GM12878 (cell line): ENCODE measurements around the gene ABCA9. TPM values are rescaled to one million over a fixed set of nuclear protein-coding genes. Genes with fewer than 3 reads are reported as not detected.

Experiments
- ATAC-seq: fragments of 200-7000 bp; cut with Tn5 transposase; 3 replicates; pipeline ENCODE4 v1.9.1; 2020; ENCODE audit warnings: mild to moderate bottlenecking, moderate library complexity
- BruUV-seq: library from RNA; stranded (reverse); fragments of 400-500 nt; replicated peaks from 2 replicates; lab custom pipeline; 2021; lab: Mats Ljungman, UMichigan
- CTCF ChIA-PET: fragments of 300-600 bp; sonication (Branson Sonifier 250); formaldehyde crosslinking; extraction: SDS; loops from one replicate; lab custom pipeline; 2021; ENCODE audit warnings: inconsistent platforms; lab: Yijun Ruan, JAX
- POLR2A ChIA-PET: fragments of 350-600 bp; formaldehyde crosslinking; extraction: SDS; loops from one replicate; lab custom pipeline; 2021; ENCODE audit warnings: inconsistent platforms; lab: Charles Lee
- RAD21 ChIA-PET: fragments of 300-600 bp; sonication (Branson Sonifier 250); formaldehyde crosslinking; loops from one replicate; lab custom pipeline; 2023; ENCODE audit warnings: antibody characterized with exemption; ENCODE audit not compliant: unreplicated experiment; lab: Charles Lee
- SMC1A ChIA-PET: fragments of 300-600 bp; sonication (Branson Sonifier 250); formaldehyde crosslinking; loops from one replicate; lab custom pipeline; 2023; ENCODE audit not compliant: unreplicated experiment, uncharacterized antibody; lab: Charles Lee
- DNase-seq: peaks from one replicate; pipeline ENCODE4 v3.0.0-alpha.2; 2011; ENCODE audit warnings: low read depth, low spot score
- FAIRE-seq: peaks from 3 replicates; lab custom pipeline; 2011; peaks lifted over from hg19 to GRCh38; lab: Jason Lieb, UNC
- H2AFZ ChIP-seq: 2 replicates; pipeline ENCODE4 v1.6.0; 2011; ENCODE audit warnings: low read depth, low read length, control low read depth; ENCODE audit not compliant: control insufficient read depth
- H3K27ac ChIP-seq: 2 replicates; pipeline ENCODE4 v1.5.1; 2011; ENCODE audit warnings: control low read depth; ENCODE audit not compliant: control insufficient read depth, insufficient read depth
- H3K27me3 ChIP-seq, 2 experiments: replicated peaks in 1 of 2; 2 replicates each; pipeline versions ENCODE4 v1.6.0 to v1.6.1; 2011; ENCODE audit warnings: low read length in 1 of 2; ENCODE audit not compliant: control insufficient read depth in 2 of 2, insufficient read depth in 2 of 2
- H3K36me3 ChIP-seq, 2 experiments: 2 replicates each; pipeline ENCODE4 v1.5.1; 2011; ENCODE audit warnings: low read length in 1 of 2; ENCODE audit not compliant: control insufficient read depth in 2 of 2, insufficient read depth in 2 of 2
- H3K4me1 ChIP-seq: 2 replicates; pipeline ENCODE4 v1.6.1; 2011; ENCODE audit warnings: mild to moderate bottlenecking, low read length, moderate library complexity, mixed read lengths; ENCODE audit not compliant: control insufficient read depth, insufficient read depth
- H3K4me2 ChIP-seq: 2 replicates; pipeline ENCODE4 v1.6.0; 2011; ENCODE audit warnings: control low read depth; ENCODE audit not compliant: control insufficient read depth, insufficient read depth
- H3K4me3 ChIP-seq: fragments of 200-600 bp; sonication (generic); 2 replicates; pipeline ENCODE4 v1.5.1; 2016
- H3K79me2 ChIP-seq: 2 replicates; pipeline ENCODE4 v1.6.0; 2011; ENCODE audit warnings: low read length; ENCODE audit not compliant: control insufficient read depth, insufficient read depth
- H3K9ac ChIP-seq: 2 replicates; pipeline ENCODE4 v1.8.0; 2011; ENCODE audit warnings: low read length, control low read depth, mixed read lengths; ENCODE audit not compliant: control insufficient read depth, insufficient read depth
- H3K9me3 ChIP-seq: replicated peaks from 3 replicates; pipeline ENCODE4 v1.5.1; 2011; ENCODE audit warnings: mild to moderate bottlenecking, low read length; ENCODE audit not compliant: control insufficient read depth, insufficient read depth
- H4K20me1 ChIP-seq: 2 replicates; pipeline ENCODE4 v1.6.0; 2011; ENCODE audit not compliant: control insufficient read depth, insufficient read depth
- ETV6 ChIP-seq, 2 experiments: fragments of 450-650 bp in 1 of 2; IDR thresholded peaks in 1 of 2; conservative IDR thresholded peaks in 1 of 2; 2 replicates each; pipeline ENCODE4 v1.6.1; 2014; ENCODE audit warnings: antibody characterized with exemption in 1 of 2, borderline replicate concordance in 1 of 2, low read depth in 1 of 2, mild to moderate bottlenecking in 1 of 2, moderate library complexity in 1 of 2
- LARP7 ChIP-seq: fragments of 450-650 bp; IDR thresholded peaks from 2 replicates; pipeline ENCODE4 v1.6.1; 2017; ENCODE audit warnings: mild to moderate bottlenecking
- PAX5 ChIP-seq: IDR thresholded peaks from 2 replicates; pipeline ENCODE4 v1.6.1; 2011; ENCODE audit warnings: low read depth, low read length, borderline replicate concordance
- POU2F2 ChIP-seq: IDR thresholded peaks from 3 replicates; pipeline ENCODE4 v1.6.1; 2011; ENCODE audit warnings: low read depth, mild to moderate bottlenecking, low read length, borderline replicate concordance
- SREBF1 ChIP-seq: IDR thresholded peaks from 2 replicates; pipeline ENCODE4 v1.6.1; 2012; ENCODE audit warnings: mild to moderate bottlenecking, low read length
- ZNF622 ChIP-seq: fragments of 450-650 bp; IDR thresholded peaks from 2 replicates; pipeline ENCODE4 v1.6.1; 2017; ENCODE audit warnings: mild to moderate bottlenecking, inconsistent platforms
- in situ Hi-C: fragments of 300-500 bp; cut with MboI; formaldehyde crosslinking; loops from 9 replicates; pipeline ENCODE4 v1.14.3; 2018; ENCODE audit warnings: mixed read lengths
- intact Hi-C: fragments of 100-400 bp; cut with micrococcal nuclease; formaldehyde crosslinking; loops from one replicate; pipeline ENCODE4 v1.14.2; 2022; ENCODE audit not compliant: unreplicated experiment
- polyA plus RNA-seq, 11 experiments: library from polyadenylated mRNA; depleted of rRNA in 4 of 11; unstranded in 6 of 11; stranded (reverse) in 5 of 11; fragments of >200 nt; fragmentation: Nextera tagmentation in 4 of 11; fragmentation: Illumina TruSeq in 1 of 11; extraction: Ambion mirVana in 4 of 11; extraction: Trizol in 1 of 11; gene quantifications; 1 replicate in 1 of 11; 2 replicates in 10 of 11; pipeline versions ENCODE4 v1.2.1 to v1.2.3, GENCODE V29; 2011 to 2016; ENCODE audit warnings: inconsistent platforms in 2 of 11, missing spikeins in 2 of 11, low read depth in 1 of 11
- total RNA-seq, 4 experiments: library from RNA; depleted of rRNA in 3 of 4; stranded (reverse); fragments of >200 nt in 3 of 4; fragmentation: Illumina TruSeq in 1 of 4; extraction: Trizol in 1 of 4; gene quantifications; 2 replicates each; pipeline versions ENCODE4 v1.2.1 to v1.2.3, GENCODE V29; 2013 to 2021
- TF ChIP-seq, protein P1 (sequence below): fragments of 450-650 bp; formaldehyde crosslinking; IDR thresholded peaks from 2 replicates; pipeline ENCODE4 v1.4.0; 2020; ENCODE audit warnings: mild to moderate bottlenecking, moderate library complexity

The ABCA9 gene
- total and polyA plus RNA-seq, 10 of the 15 experiments (the other 5 are each of a cell fraction or from before 2014, with no cell fraction given), result under 0.01 to 2.9 (median 0.31) TPM

DNA sequence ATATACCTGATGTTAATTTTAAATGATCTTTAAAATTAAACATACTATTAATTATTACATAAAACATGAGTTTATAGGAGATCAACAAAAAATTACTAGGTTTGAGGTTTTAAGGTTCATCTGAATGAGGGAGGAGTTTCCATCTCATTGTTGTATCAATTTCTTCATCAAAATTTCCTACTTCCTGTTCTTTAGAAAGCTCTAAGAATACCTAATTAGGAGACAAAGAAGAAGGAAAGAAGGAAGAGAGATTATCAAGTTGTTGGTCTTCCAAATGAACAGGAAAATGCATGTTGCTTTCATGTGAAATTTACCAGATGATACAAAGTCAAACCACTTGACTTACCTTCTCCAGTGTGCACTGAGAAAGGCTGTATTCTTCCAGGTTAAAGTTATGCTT lies 18.1 kb upstream of the ABCA9 start:
- no peak overlapping the region for H3K4me2 ChIP-seq
- no peak overlapping the region for H3K4me3 ChIP-seq
- H3K4me1 ChIP-seq, result no peaks in the 10 kb centered on the region
- H3K79me2 ChIP-seq, result no peaks in the 10 kb centered on the region
- peaks cover 6% of the 10 kb centered on the region; the same call in 2 of the 3 replicates for H3K9me3 ChIP-seq
- ATAC-seq (no peak), FAIRE-seq (no peak), DNase-seq (no peak)
- in situ Hi-C loops, result no loop called here
- no TSS peak for BruUV-seq
- ChIA-PET POLR2A (no interaction called here), RAD21 (no interaction called here), SMC1A (interaction anchor here (0.7 kb wide), 1 partner anchor 16 kb away, joined by 3 read pairs; no protein-coding TSS in a partner anchor), CTCF (interaction anchor here (0.6 kb wide), 1 partner anchor 752 kb away, joined by 3 read pairs; no protein-coding TSS in a partner anchor)
- H3K36me3 ChIP-seq, result peaks cover 2 to 3% of the 10 kb centered on the region in 2 experiments; a peak in 2 of 4 replicates
- no peaks in the 10 kb centered on the region for H3K27me3 ChIP-seq
- TF ChIP-seq PAX5 (no peak), LARP7 (no peak), ETV6 (conservative IDR thresholded peaks at IDR 0.05 in 1 of 2, IDR thresholded peaks at IDR 0.05 in 1 of 2; ENCODE audit: borderline replicate concordance in 1 of 2, low read depth in 1 of 2) (no peak), SREBF1 (no peak), POU2F2 (no peak), ZNF622 (no peak)
- TF ChIP-seq, protein P1, sequence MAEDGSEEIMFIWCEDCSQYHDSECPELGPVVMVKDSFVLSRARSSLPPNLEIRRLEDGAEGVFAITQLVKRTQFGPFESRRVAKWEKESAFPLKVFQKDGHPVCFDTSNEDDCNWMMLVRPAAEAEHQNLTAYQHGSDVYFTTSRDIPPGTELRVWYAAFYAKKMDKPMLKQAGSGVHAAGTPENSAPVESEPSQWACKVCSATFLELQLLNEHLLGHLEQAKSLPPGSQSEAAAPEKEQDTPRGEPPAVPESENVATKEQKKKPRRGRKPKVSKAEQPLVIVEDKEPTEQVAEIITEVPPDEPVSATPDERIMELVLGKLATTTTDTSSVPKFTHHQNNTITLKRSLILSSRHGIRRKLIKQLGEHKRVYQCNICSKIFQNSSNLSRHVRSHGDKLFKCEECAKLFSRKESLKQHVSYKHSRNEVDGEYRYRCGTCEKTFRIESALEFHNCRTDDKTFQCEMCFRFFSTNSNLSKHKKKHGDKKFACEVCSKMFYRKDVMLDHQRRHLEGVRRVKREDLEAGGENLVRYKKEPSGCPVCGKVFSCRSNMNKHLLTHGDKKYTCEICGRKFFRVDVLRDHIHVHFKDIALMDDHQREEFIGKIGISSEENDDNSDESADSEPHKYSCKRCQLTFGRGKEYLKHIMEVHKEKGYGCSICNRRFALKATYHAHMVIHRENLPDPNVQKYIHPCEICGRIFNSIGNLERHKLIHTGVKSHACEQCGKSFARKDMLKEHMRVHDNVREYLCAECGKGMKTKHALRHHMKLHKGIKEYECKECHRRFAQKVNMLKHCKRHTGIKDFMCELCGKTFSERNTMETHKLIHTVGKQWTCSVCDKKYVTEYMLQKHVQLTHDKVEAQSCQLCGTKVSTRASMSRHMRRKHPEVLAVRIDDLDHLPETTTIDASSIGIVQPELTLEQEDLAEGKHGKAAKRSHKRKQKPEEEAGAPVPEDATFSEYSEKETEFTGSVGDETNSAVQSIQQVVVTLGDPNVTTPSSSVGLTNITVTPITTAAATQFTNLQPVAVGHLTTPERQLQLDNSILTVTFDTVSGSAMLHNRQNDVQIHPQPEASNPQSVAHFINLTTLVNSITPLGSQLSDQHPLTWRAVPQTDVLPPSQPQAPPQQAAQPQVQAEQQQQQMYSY (CRISPR knock-in tag), result no peak
- no peaks in the 10 kb centered on the region for H4K20me1 ChIP-seq
- intact Hi-C loops, result no loop called here
- no peak overlapping the region for H2AFZ ChIP-seq
- H3K9ac ChIP-seq, result no peak overlapping the region
- no peak overlapping the region for H3K27ac ChIP-seq
